AG04450 (cell line): ENCODE data around the gene CHRNB2. TPM values are rescaled to one million over a fixed set of nuclear protein-coding genes. Genes with fewer than 3 reads are reported as not detected.
A peak's percentile ranks its signal among the peaks of the same experiment; 100 is the strongest.

Experiments used
- CTCF ChIA-PET: fragments of 300-600, 350-600 bp; formaldehyde crosslinking; extraction: SDS; loops from one replicate; lab custom pipeline; 2022; ENCODE audit warnings: antibody characterized with exemption, inconsistent platforms; lab: Charles Lee
- POLR2A ChIA-PET: fragments of 350-600 bp; formaldehyde crosslinking; extraction: SDS; loops from one replicate; lab custom pipeline; 2021; ENCODE audit warnings: antibody characterized with exemption, inconsistent platforms; lab: Yijun Ruan, JAX
- DNase-seq: peaks from one replicate; pipeline ENCODE4 v3.0.0-alpha.2; 2011; ENCODE audit warnings: low read depth, low spot score
- H3K27ac ChIP-seq: one replicate; pipeline ENCODE4 v1.5.1; 2012; ENCODE audit warnings: low read depth, low read length, control low read depth
- H3K27me3 ChIP-seq: one replicate; pipeline ENCODE4 v1.6.0; 2012; ENCODE audit warnings: low read length; ENCODE audit not compliant: control insufficient read depth, insufficient read depth
- H3K4me3 ChIP-seq: 2 replicates; pipeline ENCODE4 v1.5.1; 2011; ENCODE audit warnings: mild to moderate bottlenecking, low read depth, low read length, control low read depth
- H3K9me3 ChIP-seq: 2 replicates; pipeline ENCODE4 v1.5.1; 2012; ENCODE audit warnings: low read length; ENCODE audit not compliant: control insufficient read depth, insufficient read depth
- polyA plus RNA-seq: library from polyadenylated mRNA; depleted of rRNA; stranded (reverse); fragments of >200 nt; gene quantifications from 2 replicates; pipeline ENCODE4 v1.2.3, GENCODE V29; 2011
- TF ChIP-seq, protein P1 (sequence below): IDR thresholded peaks from 2 replicates; pipeline ENCODE4 v1.5.1; 2011; ENCODE audit warnings: low read depth, low read length, control low read depth, inconsistent platforms

CHRNB2 gene
- polyA plus RNA-seq, 1 experiment, result 0.06 TPM

DNA sequence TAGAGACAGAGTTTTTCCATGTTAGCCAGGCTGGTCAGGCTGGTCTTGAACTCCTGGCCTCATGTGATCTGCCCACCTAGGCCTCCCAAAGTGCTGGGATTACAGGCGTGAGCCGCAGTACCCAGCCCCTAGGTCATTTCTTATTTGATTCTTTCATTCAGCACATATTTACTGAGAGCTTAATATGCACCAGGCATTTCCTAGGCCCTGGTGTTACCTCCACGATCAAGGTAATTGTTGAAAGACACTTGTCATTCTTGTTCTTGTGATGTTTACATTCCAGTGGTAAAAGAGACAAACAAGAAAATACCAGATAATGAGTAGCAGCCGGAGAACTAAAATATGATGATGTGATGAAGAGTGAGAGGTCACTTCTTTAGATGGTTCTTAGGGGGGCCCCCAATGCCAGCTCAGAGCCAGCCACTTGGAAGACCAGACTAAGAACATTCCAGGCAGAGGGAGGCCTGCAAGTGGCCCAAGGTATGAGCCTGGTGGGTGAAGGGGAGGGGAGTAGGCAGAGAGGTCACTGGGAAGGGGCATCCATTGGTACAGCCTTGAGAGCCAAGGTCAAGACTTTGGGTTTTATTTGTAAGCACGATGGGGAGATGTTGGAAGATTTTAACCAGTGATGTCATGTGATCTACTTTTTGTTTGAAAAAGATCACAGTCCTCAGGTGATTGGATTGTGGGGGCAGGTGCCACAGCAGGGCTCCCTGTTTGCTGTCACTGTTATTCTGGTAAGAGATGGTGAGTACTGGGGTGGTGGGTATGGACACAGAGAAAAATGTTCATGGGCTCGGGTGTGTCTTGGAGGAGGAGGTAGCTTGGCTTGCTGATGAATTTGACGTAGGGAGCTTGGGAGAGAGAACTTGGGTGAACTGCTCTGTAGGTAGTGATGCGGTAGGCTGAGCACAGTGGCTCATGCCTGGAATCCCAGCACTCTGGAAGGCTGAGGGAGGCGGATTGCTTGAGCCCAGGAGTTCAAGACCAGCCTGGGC lies 27.8 kb upstream of the CHRNB2 start:
- H3K27me3 ChIP-seq, result peaks cover 45% of the 10 kb centered on the region
- POLR2A ChIA-PET, result interaction anchor here (0.6 kb wide), 1 partner anchor 435 kb away, joined by 3 read pairs; the partner anchor contains the start of gene CKS1B

DNA sequence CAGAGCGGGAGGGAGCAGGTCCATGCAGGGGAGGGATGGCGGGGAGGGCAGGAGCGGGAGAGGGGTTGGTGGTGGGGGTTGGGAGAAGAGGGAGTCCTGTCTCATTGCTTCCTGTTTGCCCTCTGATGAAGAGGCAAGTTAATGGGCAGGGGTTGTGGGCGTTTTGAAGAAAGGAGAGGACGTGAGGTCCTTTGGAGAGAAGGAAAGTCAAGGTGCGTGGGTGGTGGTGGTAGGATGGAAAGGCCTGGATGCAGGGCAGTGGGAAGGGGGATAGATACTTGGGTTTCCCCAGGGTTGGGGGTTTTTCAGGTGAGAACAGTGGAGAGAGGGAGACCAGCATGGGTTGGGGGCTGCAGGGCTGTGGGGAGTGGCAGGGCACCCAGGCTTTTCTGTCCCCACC lies 26.3 kb upstream of the CHRNB2 start:
- H3K27me3 ChIP-seq, result peaks cover 36% of the 10 kb centered on the region
- CTCF ChIA-PET, result interaction anchor here (1.3 kb wide), 1 partner anchor 60 kb away, joined by 4 read pairs; no protein-coding TSS in a partner anchor

More for the DNA sequence above, 27.8 kb upstream of the CHRNB2 start:
- no peak overlapping the region for H3K4me3 ChIP-seq
- H3K9me3 ChIP-seq, result peaks cover 4% of the 10 kb centered on the region; the same call in 1 of the 2 replicates
- DNase-seq, result no peak
- TF ChIP-seq, protein P1, sequence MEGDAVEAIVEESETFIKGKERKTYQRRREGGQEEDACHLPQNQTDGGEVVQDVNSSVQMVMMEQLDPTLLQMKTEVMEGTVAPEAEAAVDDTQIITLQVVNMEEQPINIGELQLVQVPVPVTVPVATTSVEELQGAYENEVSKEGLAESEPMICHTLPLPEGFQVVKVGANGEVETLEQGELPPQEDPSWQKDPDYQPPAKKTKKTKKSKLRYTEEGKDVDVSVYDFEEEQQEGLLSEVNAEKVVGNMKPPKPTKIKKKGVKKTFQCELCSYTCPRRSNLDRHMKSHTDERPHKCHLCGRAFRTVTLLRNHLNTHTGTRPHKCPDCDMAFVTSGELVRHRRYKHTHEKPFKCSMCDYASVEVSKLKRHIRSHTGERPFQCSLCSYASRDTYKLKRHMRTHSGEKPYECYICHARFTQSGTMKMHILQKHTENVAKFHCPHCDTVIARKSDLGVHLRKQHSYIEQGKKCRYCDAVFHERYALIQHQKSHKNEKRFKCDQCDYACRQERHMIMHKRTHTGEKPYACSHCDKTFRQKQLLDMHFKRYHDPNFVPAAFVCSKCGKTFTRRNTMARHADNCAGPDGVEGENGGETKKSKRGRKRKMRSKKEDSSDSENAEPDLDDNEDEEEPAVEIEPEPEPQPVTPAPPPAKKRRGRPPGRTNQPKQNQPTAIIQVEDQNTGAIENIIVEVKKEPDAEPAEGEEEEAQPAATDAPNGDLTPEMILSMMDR, result no peak
- CTCF ChIA-PET, result interaction anchor here (0.6 to 1.1 kb wide), 2 partner anchors 152 to 404 kb away, joined by 3 read pairs; no protein-coding TSS in a partner anchor
- no peak overlapping the region for H3K27ac ChIP-seq

DNA sequence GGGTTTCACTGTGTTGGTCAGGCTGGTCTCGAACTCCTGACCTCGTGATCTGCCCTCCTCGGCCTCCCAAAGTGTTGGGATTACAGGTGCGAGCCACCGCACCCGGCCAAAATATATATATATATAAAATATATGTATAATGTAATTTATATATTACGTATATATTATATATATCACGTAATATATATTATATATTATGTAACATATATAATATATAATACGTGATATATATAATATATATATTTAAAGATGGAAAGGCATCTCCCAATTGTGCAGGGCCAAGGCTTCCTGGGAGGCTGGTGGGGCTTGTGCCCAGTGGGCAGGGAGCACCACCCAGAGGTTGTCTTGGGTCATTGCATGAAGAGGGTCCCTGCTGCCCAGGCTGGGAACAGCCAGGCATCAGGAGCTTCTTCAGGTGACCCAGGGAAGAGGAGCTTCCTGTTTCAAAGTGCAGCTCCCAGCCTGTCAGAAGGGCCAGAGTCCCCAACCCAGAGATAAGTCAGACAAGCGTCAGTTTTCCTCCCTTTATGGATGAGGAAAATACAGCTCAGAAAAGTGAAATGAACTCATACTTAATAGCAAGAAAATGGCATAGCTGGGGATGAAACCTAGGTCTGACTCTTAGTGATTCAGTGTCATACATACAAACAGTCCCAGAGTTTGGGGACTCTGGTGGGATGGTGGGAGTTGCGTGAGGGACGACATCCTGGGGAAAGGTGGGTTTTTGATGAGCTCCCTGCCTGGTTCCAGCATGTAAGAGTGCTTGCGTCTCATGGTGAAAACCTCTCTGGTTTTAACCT lies 21.1 kb upstream of the CHRNB2 start:
- no peak for DNase-seq
- TF ChIP-seq, protein P1, result peak; percentile 83
- peaks cover 17% of the 10 kb centered on the region for H3K27me3 ChIP-seq
- ChIA-PET CTCF (interaction anchor here (0.5 to 3.1 kb wide), 38 partner anchors 9 to 508 kb away, joined by 3 to 122 read pairs (median 3); partner anchors contain the start of gene HAX1), POLR2A (interaction anchor here (1.0 kb wide), 1 partner anchor 67 kb away, joined by 3 read pairs; no protein-coding TSS in a partner anchor)
- H3K9me3 ChIP-seq, result no peaks in the 10 kb centered on the region
- no peak overlapping the region for H3K27ac ChIP-seq
- no peak overlapping the region for H3K4me3 ChIP-seq

More for the DNA sequence above, 26.3 kb upstream of the CHRNB2 start:
- POLR2A ChIA-PET, result no interaction called here
- Histone ChIP-seq H3K9me3 (no peaks in the 10 kb centered on the region), H3K27ac (no peak overlapping the region), H3K4me3 (no peak overlapping the region)
- TF ChIP-seq, protein P1, result no peak
- no peak for DNase-seq

DNA sequence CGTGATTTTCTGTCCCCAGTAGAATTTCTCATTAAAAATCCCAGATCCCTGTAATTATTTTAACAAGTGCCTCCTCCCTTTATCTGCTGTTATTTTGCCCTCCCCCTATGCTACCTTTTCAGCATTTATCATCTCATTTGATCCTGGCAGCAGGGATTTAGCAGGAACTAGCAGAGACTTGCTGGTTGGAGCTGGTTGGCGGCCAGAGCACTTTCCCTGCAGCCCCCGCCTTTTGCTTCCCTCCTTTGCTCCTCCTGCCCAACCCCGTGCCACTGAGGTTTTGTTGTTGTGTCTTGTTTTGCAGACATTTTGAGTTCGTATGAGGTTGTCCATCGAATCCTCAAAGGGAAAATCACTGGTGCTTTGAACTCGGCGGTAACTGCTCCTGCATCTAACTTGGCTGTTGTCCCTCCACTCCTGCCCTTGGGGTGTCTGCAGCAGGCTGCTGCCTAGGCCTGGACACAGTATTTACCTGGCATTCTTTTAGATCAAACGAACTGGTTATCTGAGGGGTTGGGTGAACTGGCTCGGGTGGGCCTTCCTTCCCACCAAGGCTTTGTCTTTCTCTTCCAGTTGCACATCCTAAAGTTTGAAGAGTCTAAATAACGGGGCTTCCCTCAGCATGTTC lies 20.4 kb upstream of the CHRNB2 start:
- CTCF ChIA-PET, result interaction anchor here (0.5 to 3.1 kb wide), 37 partner anchors 9 to 507 kb away, joined by 3 to 122 read pairs (median 3); partner anchors contain the start of gene HAX1
- POLR2A ChIA-PET, result interaction anchor here (1.0 kb wide), 1 partner anchor 68 kb away, joined by 3 read pairs; no protein-coding TSS in a partner anchor
- DNase-seq, result no peak
- Histone ChIP-seq H3K27ac (no peak overlapping the region), H3K9me3 (no peaks in the 10 kb centered on the region), H3K4me3 (no peak overlapping the region), H3K27me3 (peaks cover 11% of the 10 kb centered on the region)
- TF ChIP-seq, protein P1, result no peak
